ENCODE data around the gene TBL1X. TPM values are rescaled to one million over a fixed set of nuclear protein-coding genes. Genes with fewer than 3 reads are reported as not detected.

The TBL1X gene
- total RNA-seq, 1 donor from 2014 or later, result 26.4 TPM

DNA sequence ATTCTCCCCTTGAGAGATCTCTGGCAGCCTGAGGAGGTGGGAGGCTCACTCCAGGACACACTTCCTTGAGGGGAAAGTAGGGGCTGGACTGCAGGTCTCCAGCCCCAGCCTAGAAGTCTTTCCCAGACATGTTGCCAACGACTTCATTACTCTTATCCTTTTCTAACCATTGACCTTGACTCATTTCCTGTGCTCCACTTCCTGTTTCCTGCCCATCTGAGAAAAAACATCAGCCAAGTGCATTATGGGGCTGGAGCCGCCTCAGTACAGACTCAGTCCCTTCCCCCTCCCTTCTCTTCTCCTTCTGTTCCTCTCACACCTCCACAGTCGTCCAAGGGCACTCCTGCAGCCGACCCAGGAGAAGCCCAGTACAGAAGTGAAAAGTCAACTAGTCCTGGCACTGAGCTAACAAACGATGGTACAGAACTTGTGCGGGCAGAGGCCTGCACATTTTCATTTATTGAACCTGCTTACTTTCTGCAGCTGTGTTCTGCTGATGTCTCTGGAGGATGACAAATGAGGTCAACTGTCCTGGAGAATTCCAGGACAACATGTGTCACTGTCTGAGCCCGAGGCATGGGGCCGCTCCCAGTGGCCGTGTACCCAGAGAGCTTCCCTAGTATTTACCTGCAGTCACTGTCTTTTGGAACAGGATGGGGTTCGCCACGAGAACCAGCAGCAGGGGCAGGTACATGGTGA lies 280.7 kb downstream of the TBL1X start:
- DNase-seq (ENCODE audit: low read depth) (peak; percentile 8), FAIRE-seq (no peak)
- Mint-ChIP-seq H3K36me3 (ENCODE audit: low read depth, unreplicated experiment) (no peaks in the 10 kb centered on the region), H3K27ac (ENCODE audit: unreplicated experiment) (peak overlapping the region; percentile 98), H3K27me3 (ENCODE audit: low read depth, unreplicated experiment) (no peaks in the 10 kb centered on the region), H3K4me3 (ENCODE audit: unreplicated experiment) (peak overlapping the region; percentile 40), H3K4me1 (ENCODE audit: low read depth, unreplicated experiment) (peaks cover 19% of the 10 kb centered on the region), H3K9me3 (ENCODE audit: unreplicated experiment) (no peaks in the 10 kb centered on the region)
- no peaks in the 10 kb centered on the region for H3K9me3 ChIP-seq (ENCODE audit: insufficient read depth, low read depth, low read length)
- peak overlapping the region; percentile 45 for H3K4me2 ChIP-seq (ENCODE audit: low read length)
- no peaks in the 10 kb centered on the region for H3K36me3 ChIP-seq (ENCODE audit: insufficient read depth, low read length)
- no peak overlapping the region for H3K4me3 ChIP-seq (ENCODE audit: insufficient read depth, low read depth, low read length)
- H2AFZ ChIP-seq (ENCODE audit: low read depth, low read length), result peak overlapping the region; percentile 5
- H4K20me1 ChIP-seq (ENCODE audit: insufficient read depth, low read length), result no peaks in the 10 kb centered on the region
- H3K9ac ChIP-seq (ENCODE audit: low read length), result no peak overlapping the region
- TF ChIP-seq, protein P1, sequence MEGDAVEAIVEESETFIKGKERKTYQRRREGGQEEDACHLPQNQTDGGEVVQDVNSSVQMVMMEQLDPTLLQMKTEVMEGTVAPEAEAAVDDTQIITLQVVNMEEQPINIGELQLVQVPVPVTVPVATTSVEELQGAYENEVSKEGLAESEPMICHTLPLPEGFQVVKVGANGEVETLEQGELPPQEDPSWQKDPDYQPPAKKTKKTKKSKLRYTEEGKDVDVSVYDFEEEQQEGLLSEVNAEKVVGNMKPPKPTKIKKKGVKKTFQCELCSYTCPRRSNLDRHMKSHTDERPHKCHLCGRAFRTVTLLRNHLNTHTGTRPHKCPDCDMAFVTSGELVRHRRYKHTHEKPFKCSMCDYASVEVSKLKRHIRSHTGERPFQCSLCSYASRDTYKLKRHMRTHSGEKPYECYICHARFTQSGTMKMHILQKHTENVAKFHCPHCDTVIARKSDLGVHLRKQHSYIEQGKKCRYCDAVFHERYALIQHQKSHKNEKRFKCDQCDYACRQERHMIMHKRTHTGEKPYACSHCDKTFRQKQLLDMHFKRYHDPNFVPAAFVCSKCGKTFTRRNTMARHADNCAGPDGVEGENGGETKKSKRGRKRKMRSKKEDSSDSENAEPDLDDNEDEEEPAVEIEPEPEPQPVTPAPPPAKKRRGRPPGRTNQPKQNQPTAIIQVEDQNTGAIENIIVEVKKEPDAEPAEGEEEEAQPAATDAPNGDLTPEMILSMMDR (IDR thresholded peaks at IDR 0.05; ENCODE audit: insufficient read depth, low read depth, low read length), result no peak
- TF ChIP-seq EZH2 (IDR thresholded peaks at IDR 0.05; ENCODE audit: insufficient read depth, low read length), result no peak
- peaks cover 14% of the 10 kb centered on the region for H3K4me1 ChIP-seq (ENCODE audit: insufficient read depth, low read length)
- H3K27me3 ChIP-seq (ENCODE audit: insufficient read depth, low read length), result no peaks in the 10 kb centered on the region
- peak overlapping the region; percentile 54 for H3K27ac ChIP-seq (ENCODE audit: low read depth, low read length)
- no peaks in the 10 kb centered on the region for H3K79me2 ChIP-seq (ENCODE audit: insufficient read depth, low read length)

DNA sequence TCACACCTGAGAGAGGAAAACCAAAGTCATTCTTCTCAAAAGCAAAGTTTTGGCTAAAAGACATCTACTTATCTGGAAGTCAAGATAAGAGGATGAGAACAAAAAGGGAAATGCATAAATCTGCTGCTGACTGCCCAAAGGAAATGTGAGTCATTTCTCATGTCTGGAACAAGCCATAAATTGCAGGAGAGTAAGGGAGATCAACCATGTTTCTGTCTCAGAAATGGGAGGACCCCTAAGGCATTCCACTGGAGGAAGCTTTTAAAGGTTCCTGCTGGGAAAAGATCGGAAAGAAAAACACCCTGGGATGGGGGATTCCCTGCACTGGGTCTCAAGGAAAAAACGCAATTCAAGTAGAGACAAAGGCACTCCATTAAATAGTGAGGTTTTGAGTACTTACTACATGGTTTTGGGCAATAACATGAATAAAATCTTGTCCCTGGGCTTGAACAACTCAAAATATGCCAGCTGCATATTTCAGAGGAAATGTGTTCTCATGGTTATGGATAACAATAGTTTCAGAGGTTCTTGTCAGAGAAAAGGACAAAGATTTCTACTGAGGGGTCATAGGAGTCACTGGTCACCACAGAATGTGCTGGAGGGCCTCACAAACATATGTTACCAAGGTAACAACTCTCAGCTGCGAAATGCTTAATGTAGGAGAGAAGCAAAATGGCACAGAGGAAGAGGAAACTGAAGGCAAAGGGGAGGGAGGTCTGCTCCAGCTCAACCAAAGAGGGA lies 281.5 kb downstream of the TBL1X start:
- TF ChIP-seq EZH2 (IDR thresholded peaks at IDR 0.05; ENCODE audit: insufficient read depth, low read length), result no peak
- TF ChIP-seq, protein P1 (IDR thresholded peaks at IDR 0.05; ENCODE audit: insufficient read depth, low read depth, low read length), result no peak
- H3K27ac Mint-ChIP-seq (ENCODE audit: unreplicated experiment), result peak overlapping the region; percentile 98
- no peaks in the 10 kb centered on the region for H3K79me2 ChIP-seq (ENCODE audit: insufficient read depth, low read length)
- H3K27me3 Mint-ChIP-seq (ENCODE audit: low read depth, unreplicated experiment), result no peaks in the 10 kb centered on the region
- DNase-seq (ENCODE audit: low read depth) (peak; percentile 77), FAIRE-seq (peak; percentile 93)
- no peaks in the 10 kb centered on the region for H4K20me1 ChIP-seq (ENCODE audit: insufficient read depth, low read length)
- H3K36me3 ChIP-seq (ENCODE audit: insufficient read depth, low read length), result no peaks in the 10 kb centered on the region
- H3K4me1 Mint-ChIP-seq (ENCODE audit: low read depth, unreplicated experiment), result peaks cover 19% of the 10 kb centered on the region
- no peaks in the 10 kb centered on the region for H3K9me3 ChIP-seq (ENCODE audit: insufficient read depth, low read depth, low read length)
- H3K36me3 Mint-ChIP-seq (ENCODE audit: low read depth, unreplicated experiment), result no peaks in the 10 kb centered on the region
- H2AFZ ChIP-seq (ENCODE audit: low read depth, low read length), result peak overlapping the region; percentile 9
- H3K4me2 ChIP-seq (ENCODE audit: low read length), result peak overlapping the region; percentile 45
- no peak overlapping the region for H3K4me3 Mint-ChIP-seq (ENCODE audit: unreplicated experiment)
- no peak overlapping the region for H3K4me3 ChIP-seq (ENCODE audit: insufficient read depth, low read depth, low read length)
- peak overlapping the region; percentile 29 for H3K9ac ChIP-seq (ENCODE audit: low read length)
- H3K27me3 ChIP-seq (ENCODE audit: insufficient read depth, low read length), result no peaks in the 10 kb centered on the region
- peak overlapping the region; percentile 54 for H3K27ac ChIP-seq (ENCODE audit: low read depth, low read length)
- H3K4me1 ChIP-seq (ENCODE audit: insufficient read depth, low read length), result peaks cover 14% of the 10 kb centered on the region
- no peaks in the 10 kb centered on the region for H3K9me3 Mint-ChIP-seq (ENCODE audit: unreplicated experiment)

All from astrocyte (in vitro differentiated cells and primary cell).